H9 (cell line): ENCODE results near the gene SLC44A1. TPM values are rescaled to one million over a fixed set of nuclear protein-coding genes. Genes with fewer than 3 reads are reported as not detected.

Source experiments
- DNase-seq: peaks from one replicate; pipeline ENCODE4 v3.0.0-alpha.2; 2017
- H2AFZ ChIP-seq: one replicate; pipeline ENCODE4 v1.6.1; 2013; ENCODE audit warnings: mild to moderate bottlenecking, low read length, control low read depth, moderate library complexity
- H2AK5ac ChIP-seq: 2 replicates; pipeline ENCODE4 v1.6.1; 2013; ENCODE audit warnings: low read length, control low read depth, mixed read lengths; ENCODE audit not compliant: insufficient read length
- H2BK120ac ChIP-seq: one replicate; pipeline ENCODE4 v1.6.1; 2013; ENCODE audit warnings: low read depth, mild to moderate bottlenecking, low read length, control low read depth, inconsistent platforms; ENCODE audit not compliant: poor library complexity, severe bottlenecking
- H2BK12ac ChIP-seq: 2 replicates; pipeline ENCODE4 v1.6.1; 2013; ENCODE audit warnings: low read length, control low read depth, mixed read lengths, low read depth; ENCODE audit not compliant: insufficient read length
- H2BK15ac ChIP-seq: 2 replicates; pipeline ENCODE4 v1.6.1; 2013; ENCODE audit warnings: low read depth, low read length, control low read depth
- H2BK20ac ChIP-seq: one replicate; pipeline ENCODE4 v1.6.1; 2013; ENCODE audit warnings: low read depth, mild to moderate bottlenecking, low read length, control low read depth, inconsistent platforms; ENCODE audit not compliant: poor library complexity, severe bottlenecking
- H2BK5ac ChIP-seq: 2 replicates; pipeline ENCODE4 v1.6.1; 2013; ENCODE audit warnings: low read length, control low read depth, mixed read lengths; ENCODE audit not compliant: insufficient read length
- H3K14ac ChIP-seq: 2 replicates; pipeline ENCODE4 v1.6.1; 2013; ENCODE audit warnings: low read length, control low read depth; ENCODE audit not compliant: insufficient read depth
- H3K18ac ChIP-seq: 2 replicates; pipeline ENCODE4 v1.6.1; 2013; ENCODE audit warnings: low read depth, mild to moderate bottlenecking, mixed read lengths, low read length, control low read depth; ENCODE audit not compliant: insufficient read length
- H3K23ac ChIP-seq: 2 replicates; pipeline ENCODE4 v1.6.1; 2013; ENCODE audit warnings: low read length, control low read depth, mixed read lengths, low read depth; ENCODE audit not compliant: insufficient read length
- H3K23me2 ChIP-seq: 2 replicates; pipeline ENCODE4 v1.6.1; 2013; ENCODE audit warnings: low read depth, mild to moderate bottlenecking, mixed read lengths, low read length, control low read depth; ENCODE audit not compliant: insufficient read length, poor library complexity, severe bottlenecking
- H3K27ac ChIP-seq: 2 replicates; pipeline ENCODE4 v1.5.1; 2013; ENCODE audit warnings: low read length, control low read depth, mixed read lengths, low read depth; ENCODE audit not compliant: insufficient read length
- H3K27me3 ChIP-seq: 2 replicates; pipeline ENCODE4 v1.6.1; 2013; ENCODE audit warnings: low read length, control low read depth, inconsistent platforms; ENCODE audit not compliant: insufficient read depth
- H3K4ac ChIP-seq: 2 replicates; pipeline ENCODE4 v1.6.1; 2013; ENCODE audit warnings: low read depth, mild to moderate bottlenecking, control low read depth, inconsistent platforms, low read length, moderate library complexity
- H3K4me1 ChIP-seq: 2 replicates; pipeline ENCODE4 v1.6.1; 2013; ENCODE audit warnings: low read length, control low read depth, inconsistent platforms; ENCODE audit not compliant: insufficient read depth
- H3K4me2 ChIP-seq: 2 replicates; pipeline ENCODE4 v1.6.1; 2013; ENCODE audit warnings: low read length, control low read depth, mixed read lengths; ENCODE audit not compliant: insufficient read length, insufficient read depth
- H3K56ac ChIP-seq: 2 replicates; pipeline ENCODE4 v1.6.1; 2013; ENCODE audit warnings: low read depth, mild to moderate bottlenecking, mixed read lengths, low read length, control low read depth; ENCODE audit not compliant: insufficient read length
- H3K79me1 ChIP-seq: 2 replicates; pipeline ENCODE4 v1.6.1; 2013; ENCODE audit warnings: low read depth, mild to moderate bottlenecking, moderate library complexity, low read length, control low read depth, inconsistent platforms; ENCODE audit not compliant: insufficient read depth, poor library complexity, severe bottlenecking
- H3K79me2 ChIP-seq: 2 replicates; pipeline ENCODE4 v1.6.1; 2013; ENCODE audit warnings: low read length, control low read depth, inconsistent platforms; ENCODE audit not compliant: insufficient read depth
- H3K9ac ChIP-seq: 2 replicates; pipeline ENCODE4 v1.6.1; 2013; ENCODE audit warnings: low read length, control low read depth, mixed read lengths; ENCODE audit not compliant: insufficient read length; ENCODE audit errors: extremely low read depth
- H3K9me3 ChIP-seq: one replicate; pipeline ENCODE4 v1.6.1; 2013; ENCODE audit warnings: low read depth, low read length, inconsistent platforms; ENCODE audit not compliant: control insufficient read depth
- H3T11ph ChIP-seq: one replicate; pipeline ENCODE4 v1.6.1; 2013; ENCODE audit warnings: mild to moderate bottlenecking, low read length, control low read depth, inconsistent platforms
- H4K20me1 ChIP-seq: one replicate; pipeline ENCODE4 v1.6.1; 2013; ENCODE audit not compliant: control insufficient read depth, insufficient read length, insufficient read depth
- H4K5ac ChIP-seq: 2 replicates; pipeline ENCODE4 v1.6.1; 2013; ENCODE audit warnings: low read depth, mild to moderate bottlenecking, mixed read lengths, low read length, control low read depth; ENCODE audit not compliant: insufficient read length
- H4K8ac ChIP-seq: replicated peaks from 2 replicates; pipeline ENCODE4 v1.6.1; 2013; ENCODE audit warnings: low read length, control low read depth, mixed read lengths, low read depth; ENCODE audit not compliant: insufficient read length
- H4K91ac ChIP-seq: 2 replicates; pipeline ENCODE4 v1.6.1; 2013; ENCODE audit warnings: low read depth, mild to moderate bottlenecking, moderate library complexity, mixed read lengths, low read length, control low read depth; ENCODE audit not compliant: insufficient read length
- H3K27ac Mint-ChIP-seq, 3 experiments: 2 replicates in 2 of 3; 3 replicates in 1 of 3; pipeline ENCODE4 v1.8.0; 2020 to 2021; ENCODE audit warnings: mixed read lengths in 3 of 3, mild to moderate bottlenecking in 1 of 3, moderate library complexity in 1 of 3
- H3K27me3 Mint-ChIP-seq: 2 replicates; pipeline ENCODE4 v1.8.0; 2021; ENCODE audit warnings: low read depth, mild to moderate bottlenecking, moderate library complexity, mixed read lengths
- H3K36me3 Mint-ChIP-seq, 3 experiments: 2 replicates in 2 of 3; 3 replicates in 1 of 3; pipeline ENCODE4 v1.8.0; 2020 to 2021; ENCODE audit warnings: low read depth in 3 of 3, mixed read lengths in 3 of 3; ENCODE audit not compliant: insufficient read depth in 1 of 3
- H3K4me1 Mint-ChIP-seq, 2 experiments: 2 replicates each; pipeline ENCODE4 v1.8.0; 2020; ENCODE audit warnings: mixed read lengths in 2 of 2
- H3K4me3 Mint-ChIP-seq, 2 experiments: 2 replicates in 1 of 2; 3 replicates in 1 of 2; pipeline ENCODE4 v1.8.0; 2020 to 2021; ENCODE audit warnings: mild to moderate bottlenecking in 2 of 2, mixed read lengths in 2 of 2, moderate library complexity in 1 of 2
- H3K9me3 Mint-ChIP-seq, 2 experiments: 2 replicates in 1 of 2; 3 replicates in 1 of 2; pipeline ENCODE4 v1.8.0; 2020; ENCODE audit warnings: mild to moderate bottlenecking in 2 of 2, mixed read lengths in 2 of 2, moderate library complexity in 1 of 2
- WGBS: extraction: QIAGEN DNeasy Blood & Tissue Kit; methylation state at CpG from one replicate; pipeline ENCODE4 v1.1.7; 2013; ENCODE audit warnings: missing lambda C conversion rate, low lambda C conversion rate, mixed read lengths; ENCODE audit not compliant: insufficient read length; ENCODE audit errors: extremely low coverage; 5-methylcytosine and 5-hydroxymethylcytosine counted together
- total RNA-seq: library from RNA; stranded (reverse); gene quantifications from 2 replicates; pipeline ENCODE4 v1.2.1, GENCODE V29; 2021
- TF ChIP-seq, protein P1 (sequence below): fragments of 200-600 bp; sonication (generic); conservative IDR thresholded peaks from 3 replicates; pipeline ENCODE4 v1.8.0; 2021; ENCODE audit warnings: antibody characterized with exemption, mild to moderate bottlenecking

SLC44A1 gene
- total RNA-seq, 1 experiment from 2014 or later = 60.7 TPM

DNA sequence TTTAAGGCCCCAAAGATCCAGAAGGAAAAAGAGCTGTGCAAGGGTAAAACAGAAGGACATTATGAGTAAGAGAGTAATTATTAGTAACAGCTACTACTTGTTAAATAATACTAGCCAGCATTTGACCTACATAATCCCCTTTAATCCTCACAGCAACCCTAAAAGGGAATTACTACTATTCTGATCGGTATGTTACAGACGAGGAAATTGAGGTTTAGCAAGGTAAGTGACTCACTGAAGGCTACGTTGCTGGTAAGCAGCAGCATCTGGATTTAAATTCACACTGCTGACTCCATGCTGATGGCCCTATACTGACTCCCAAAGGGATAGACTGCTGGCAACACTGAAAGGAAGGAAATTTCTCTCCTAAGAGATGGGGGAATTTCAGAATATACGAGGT lies 199.7 kb downstream of the SLC44A1 start:
- Histone ChIP-seq H3K23ac (no peak overlapping the region), H3K23me2 (peaks cover 6% of the 10 kb centered on the region), H3K4ac (no peak overlapping the region), H3K79me1 (no peaks in the 10 kb centered on the region), H3K79me2 (no peaks in the 10 kb centered on the region), H2AK5ac (no peak overlapping the region), H4K91ac (no peak overlapping the region), H3K27me3 (no peaks in the 10 kb centered on the region), H2BK20ac (no peak overlapping the region), H3K18ac (no peak overlapping the region), H4K5ac (no peak overlapping the region), H3K9me3 (no peaks in the 10 kb centered on the region), H3K4me2 (no peak overlapping the region), H4K8ac (no peak overlapping the region), H4K20me1 (no peaks in the 10 kb centered on the region), H3K4me1 (no peaks in the 10 kb centered on the region), H2AFZ (no peak overlapping the region), H2BK120ac (no peak overlapping the region), H2BK15ac (no peak overlapping the region), H2BK12ac (no peak overlapping the region), H3K27ac (no peak overlapping the region), H3K56ac (no peak overlapping the region), H3K9ac (no peak overlapping the region), H2BK5ac (no peak overlapping the region), H3T11ph (no peak overlapping the region), H3K14ac (no peak overlapping the region)
- no peak for DNase-seq
- Mint-ChIP-seq H3K27me3 (no peaks in the 10 kb centered on the region; the same call in 1 of the 2 replicates), H3K27ac (peak overlapping the region in 1 of 3 experiments; percentile 33; a peak in 1 of 7 replicates), H3K4me1 (peaks cover 15 to 21% of the 10 kb centered on the region in 2 experiments), H3K36me3 (peaks cover 0 to 4% (median 0%) of the 10 kb centered on the region in 3 experiments; a peak in 1 of 7 replicates), H3K9me3 (no peaks in the 10 kb centered on the region; a peak in 1 of 5 replicates), H3K4me3 (no peak overlapping the region)
- WGBS = no CpG with 5 or more reads among the region's 4 CpGs
- TF ChIP-seq, protein P1, sequence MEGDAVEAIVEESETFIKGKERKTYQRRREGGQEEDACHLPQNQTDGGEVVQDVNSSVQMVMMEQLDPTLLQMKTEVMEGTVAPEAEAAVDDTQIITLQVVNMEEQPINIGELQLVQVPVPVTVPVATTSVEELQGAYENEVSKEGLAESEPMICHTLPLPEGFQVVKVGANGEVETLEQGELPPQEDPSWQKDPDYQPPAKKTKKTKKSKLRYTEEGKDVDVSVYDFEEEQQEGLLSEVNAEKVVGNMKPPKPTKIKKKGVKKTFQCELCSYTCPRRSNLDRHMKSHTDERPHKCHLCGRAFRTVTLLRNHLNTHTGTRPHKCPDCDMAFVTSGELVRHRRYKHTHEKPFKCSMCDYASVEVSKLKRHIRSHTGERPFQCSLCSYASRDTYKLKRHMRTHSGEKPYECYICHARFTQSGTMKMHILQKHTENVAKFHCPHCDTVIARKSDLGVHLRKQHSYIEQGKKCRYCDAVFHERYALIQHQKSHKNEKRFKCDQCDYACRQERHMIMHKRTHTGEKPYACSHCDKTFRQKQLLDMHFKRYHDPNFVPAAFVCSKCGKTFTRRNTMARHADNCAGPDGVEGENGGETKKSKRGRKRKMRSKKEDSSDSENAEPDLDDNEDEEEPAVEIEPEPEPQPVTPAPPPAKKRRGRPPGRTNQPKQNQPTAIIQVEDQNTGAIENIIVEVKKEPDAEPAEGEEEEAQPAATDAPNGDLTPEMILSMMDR = no peak
